HG03575 (cell line): Measurements from ENCODE around the gene UPK1A.
A peak's percentile ranks its signal among the peaks of the same experiment; 100 is the strongest.
"Not testable (repeated sequence)": the region's sequence is repeated elsewhere in the genome, so short reads cannot be mapped to it uniquely, and the experiment has no call there.

Experiments
- ATAC-seq: cut with Tn5 transposase; IDR thresholded peaks from one replicate; pipeline ENCODE4 v1.9.1; 2021; ENCODE audit not compliant: unreplicated experiment, insufficient number of reproducible peaks, low FRiP score; ENCODE audit errors: extremely low read depth

UPK1A gene

GRCh38 chr19:35671818-35672217 is 5.5 kb downstream of the UPK1A start:
- no peak for ATAC-seq

DNA sequence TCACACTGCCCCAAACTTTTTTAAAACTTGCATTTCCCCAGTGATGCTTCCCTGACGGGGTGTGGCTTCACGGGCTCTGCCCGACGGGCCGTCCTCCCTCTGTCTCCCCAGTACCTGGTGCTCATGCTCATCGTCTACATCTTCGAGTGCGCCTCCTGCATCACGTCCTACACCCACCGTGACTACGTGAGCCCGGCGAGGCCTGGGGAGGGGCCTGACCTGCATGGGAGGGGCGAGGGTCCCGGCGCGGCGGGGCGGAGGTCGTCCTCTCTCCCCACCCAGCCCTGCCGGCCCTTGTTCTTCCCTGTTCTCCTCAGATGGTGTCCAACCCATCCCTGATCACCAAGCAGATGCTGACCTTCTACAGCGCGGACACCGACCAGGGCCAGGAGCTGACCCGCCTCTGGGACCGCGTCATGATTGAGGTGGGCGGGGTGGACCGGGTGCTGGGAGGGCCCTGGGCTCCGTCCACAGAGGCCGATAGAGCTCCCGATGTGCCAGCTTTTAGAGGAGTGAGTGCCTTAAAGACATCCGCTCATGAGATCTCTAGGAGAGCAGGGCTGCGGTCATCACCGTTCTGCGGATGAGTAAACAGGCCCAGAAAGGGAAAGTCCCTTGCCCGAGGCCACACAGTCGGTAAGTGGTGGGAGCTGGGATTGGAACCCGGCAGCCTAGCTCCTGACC is 6.9 kb downstream of the UPK1A start:
- no peak for ATAC-seq

DNA sequence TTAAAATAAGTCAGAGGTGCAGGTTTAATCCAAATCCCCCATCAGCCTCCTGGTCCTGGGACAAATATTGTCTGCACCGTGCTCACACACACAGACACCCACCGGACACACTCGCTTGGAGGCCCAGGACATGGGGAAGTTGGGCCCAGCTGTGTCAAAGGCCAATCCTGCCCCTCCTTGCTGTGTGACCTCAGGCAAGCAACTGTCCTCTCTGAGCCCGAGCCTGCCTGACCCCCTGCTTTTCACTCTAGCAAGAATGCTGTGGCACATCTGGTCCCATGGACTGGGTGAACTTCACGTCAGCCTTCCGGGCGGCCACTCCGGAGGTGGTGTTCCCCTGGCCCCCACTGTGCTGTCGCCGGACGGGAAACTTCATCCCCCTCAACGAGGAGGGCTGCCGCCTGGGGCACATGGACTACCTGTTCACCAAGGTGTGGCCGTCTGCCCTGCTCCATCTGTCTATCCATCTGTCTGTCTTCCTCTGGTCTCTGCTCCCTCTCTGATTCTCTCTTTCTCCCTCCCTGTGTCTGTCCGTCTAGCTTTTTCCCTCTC is 9.3 kb downstream of the UPK1A start:
- ATAC-seq = no peak

DNA sequence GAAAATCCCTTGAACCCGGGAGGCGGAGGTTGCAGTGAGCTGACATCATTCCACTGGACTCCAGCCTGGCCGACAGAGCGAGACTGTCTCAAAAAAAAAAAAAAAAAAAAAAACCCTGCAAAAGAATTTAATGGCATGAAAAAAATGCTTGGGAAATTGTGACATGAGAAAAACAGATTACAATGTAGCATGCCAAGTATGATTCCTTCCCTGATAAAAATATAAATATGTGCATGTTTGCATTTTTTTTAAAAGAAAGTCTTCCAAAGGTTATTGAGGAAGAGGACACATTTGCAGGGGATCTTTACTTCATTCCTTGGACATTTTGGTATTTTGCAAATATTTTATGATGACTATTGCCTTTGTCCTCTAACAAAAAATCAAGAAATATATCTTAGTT is 23.5 kb downstream of the UPK1A start:
- ATAC-seq = no peak

DNA sequence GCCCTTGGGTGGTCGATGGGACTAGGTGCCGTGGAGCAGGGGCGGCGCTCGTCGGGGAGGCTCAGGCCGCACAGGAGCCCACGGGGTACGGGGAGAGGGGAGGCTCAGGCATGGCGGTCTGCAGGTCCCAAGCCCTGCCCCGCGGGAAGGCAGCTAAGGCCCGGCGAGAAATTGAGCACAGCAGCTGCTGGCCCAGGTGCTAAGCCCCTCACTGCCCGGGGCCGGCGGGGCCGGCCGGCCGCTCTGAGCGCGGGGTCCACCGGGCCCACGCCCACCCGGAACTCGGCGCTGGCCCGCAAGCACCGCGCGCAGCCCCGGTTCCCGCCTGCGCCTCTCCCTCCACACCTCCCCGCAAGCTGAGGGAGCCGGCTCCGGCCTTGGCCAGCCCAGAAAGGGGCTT is 24.8 kb downstream of the UPK1A start:
- not testable (repeated sequence) for ATAC-seq

- ATAC-seq = no peak
These were observed 25.7 kb downstream of the UPK1A start for GRCh38 chr19:35692010-35692409.

DNA sequence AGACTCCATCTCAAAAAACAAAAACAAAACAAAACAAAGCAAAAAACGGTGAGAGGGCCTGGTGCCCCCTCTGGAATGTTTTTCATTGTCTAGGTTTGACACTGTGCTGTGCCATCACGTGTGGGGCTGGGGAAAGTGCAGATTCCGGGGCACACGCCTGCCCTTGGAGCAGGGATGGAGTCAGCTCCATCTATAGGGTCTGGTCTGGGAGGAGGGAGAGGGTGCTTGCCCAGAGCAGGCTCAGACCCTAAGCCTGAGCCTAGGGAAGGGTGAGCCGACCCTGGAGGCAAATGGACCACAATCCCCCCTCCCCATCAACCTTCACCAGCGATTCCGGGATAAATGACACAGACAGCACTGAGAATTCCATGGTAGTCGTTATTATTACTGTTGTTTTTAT is 27.1 kb downstream of the UPK1A start:
- ATAC-seq = no peak

DNA sequence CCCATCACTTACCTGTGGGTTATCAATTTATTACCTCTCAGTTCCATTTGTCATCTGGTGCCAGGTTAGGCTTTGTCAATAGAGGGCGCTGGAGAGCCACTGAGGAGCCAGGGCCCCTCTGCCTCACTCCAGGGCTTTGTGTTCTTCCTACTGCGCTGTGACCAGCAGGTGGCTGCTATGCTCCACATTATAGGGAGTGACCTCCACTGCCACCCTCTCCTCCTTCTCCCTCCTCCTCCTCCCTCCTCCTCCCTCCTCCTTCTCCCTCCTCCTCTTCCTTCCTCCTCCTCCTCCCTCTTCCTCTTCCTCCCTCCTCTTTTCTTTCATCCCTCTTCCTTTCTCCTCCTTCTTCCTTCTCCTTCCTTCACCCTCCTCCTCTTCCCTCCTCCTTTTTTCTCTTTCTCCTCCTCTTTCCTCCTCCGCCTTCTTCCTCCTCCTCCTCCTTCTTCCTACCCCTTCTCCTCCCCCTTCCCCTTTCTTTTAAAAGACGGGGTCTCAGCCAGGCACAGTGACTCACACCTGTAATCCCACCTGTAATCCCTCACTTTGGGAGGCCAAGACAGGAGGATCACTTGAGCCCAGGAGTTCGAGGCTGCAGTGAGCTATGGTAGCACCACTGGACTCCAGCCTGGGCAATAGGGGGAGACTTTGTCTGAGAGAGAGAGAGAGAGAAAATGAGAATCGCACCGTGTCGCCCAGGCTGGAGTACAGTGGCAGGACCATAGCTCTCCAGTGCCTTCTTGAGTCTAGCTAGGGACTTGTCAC is 27.7 kb downstream of the UPK1A start:
- no peak for ATAC-seq

GRCh38 chr19:35695895-35696422 is 29.6 kb downstream of the UPK1A start:
- ATAC-seq = no peak

DNA sequence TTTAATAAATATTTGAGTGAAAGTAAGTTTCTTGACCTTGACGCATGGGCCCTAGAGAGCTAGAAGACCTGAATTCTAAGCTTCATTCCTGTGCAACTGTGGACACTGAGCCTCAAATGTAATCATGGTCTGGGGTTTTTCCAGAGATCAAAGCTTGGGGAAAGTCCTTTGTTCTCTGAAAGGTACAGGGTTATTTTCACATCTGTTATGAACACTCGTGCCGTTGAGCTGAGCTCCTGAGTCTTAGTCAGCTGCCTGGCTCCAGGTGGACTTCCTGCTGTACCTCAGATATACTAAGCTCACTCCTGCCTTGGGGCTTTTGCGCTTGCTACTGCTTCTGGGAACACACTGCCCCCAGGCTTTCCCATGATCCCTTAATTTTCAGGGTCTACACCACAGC is 30.5 kb downstream of the UPK1A start:
- no peak for ATAC-seq

- peak; percentile 39 for ATAC-seq
These were observed 36.1 kb downstream of the UPK1A start for GRCh38 chr19:35702223-35703012.

DNA sequence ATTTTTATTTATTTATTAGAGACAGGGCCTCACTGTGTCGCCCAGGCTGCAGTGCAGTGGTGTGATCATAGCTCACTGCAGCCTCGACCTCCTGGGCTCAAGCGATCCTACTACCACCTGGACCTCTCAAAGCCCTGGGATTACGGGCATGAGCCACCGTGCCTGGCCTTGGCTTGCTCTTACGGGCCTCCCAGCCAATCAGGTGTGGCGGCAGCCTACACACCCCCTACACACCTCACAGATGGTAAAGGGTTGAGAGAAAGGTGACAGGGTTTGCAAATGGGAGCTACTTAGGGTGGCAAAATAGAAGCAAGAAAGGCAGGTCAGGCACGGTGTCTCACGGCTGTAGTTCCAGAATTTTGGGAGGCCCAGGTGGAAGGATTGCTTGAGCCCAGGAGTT is 37.0 kb downstream of the UPK1A start:
- no peak for ATAC-seq

GRCh38 chr19:35704218-35704617 is 37.9 kb downstream of the UPK1A start, which contains the start of gene ZBTB32:
Gene ZBTB32 (plus strand): TSS chr19:35704558. CDS start chr19:35714627, 10,069 bp downstream.
- no peak for ATAC-seq

GRCh38 chr19:35708391-35708790 is 42.1 kb downstream of the UPK1A start:
- ATAC-seq = no peak

GRCh38 chr19:35710784-35711723 is 44.7 kb downstream of the UPK1A start:
- no peak for ATAC-seq

- ATAC-seq = no peak
These were observed 46.5 kb downstream of the UPK1A start for GRCh38 chr19:35712567-35713505.

DNA sequence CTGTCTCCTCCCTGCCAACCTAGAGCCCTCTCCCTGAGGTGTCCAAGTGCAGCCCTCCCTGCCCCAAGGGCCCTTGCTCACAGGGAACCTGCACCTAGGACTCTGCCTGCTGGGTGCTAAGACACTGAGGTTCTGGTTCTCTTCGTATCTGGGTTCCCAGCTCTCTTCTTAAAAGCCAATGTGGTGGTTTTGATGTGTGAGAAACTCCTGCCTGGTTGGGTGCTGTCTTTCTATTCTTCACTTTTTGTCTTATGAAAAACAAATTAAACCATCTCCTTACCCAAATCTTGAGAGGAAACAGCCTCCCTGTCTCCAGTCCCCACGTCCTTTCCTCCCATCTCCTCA is 47.2 kb downstream of the UPK1A start:
- ATAC-seq = no peak
